Activated CD4-positive, alpha-beta T cell treated with anti-CD3 and anti-CD28 coated beads, Interleukin-2, amount 50 U/mL, for 1 hour (primary cell): ENCODE data around the gene STXBP3.
"Not testable (repeated sequence)": the region's sequence is repeated elsewhere in the genome, so short reads cannot be mapped to it uniquely, and the experiment has no call there.

ENCODE experiments used
- DNase-seq: peaks from one replicate; pipeline ENCODE4 v3.0.0-alpha.2; 2020

Gene STXBP3, protein sequence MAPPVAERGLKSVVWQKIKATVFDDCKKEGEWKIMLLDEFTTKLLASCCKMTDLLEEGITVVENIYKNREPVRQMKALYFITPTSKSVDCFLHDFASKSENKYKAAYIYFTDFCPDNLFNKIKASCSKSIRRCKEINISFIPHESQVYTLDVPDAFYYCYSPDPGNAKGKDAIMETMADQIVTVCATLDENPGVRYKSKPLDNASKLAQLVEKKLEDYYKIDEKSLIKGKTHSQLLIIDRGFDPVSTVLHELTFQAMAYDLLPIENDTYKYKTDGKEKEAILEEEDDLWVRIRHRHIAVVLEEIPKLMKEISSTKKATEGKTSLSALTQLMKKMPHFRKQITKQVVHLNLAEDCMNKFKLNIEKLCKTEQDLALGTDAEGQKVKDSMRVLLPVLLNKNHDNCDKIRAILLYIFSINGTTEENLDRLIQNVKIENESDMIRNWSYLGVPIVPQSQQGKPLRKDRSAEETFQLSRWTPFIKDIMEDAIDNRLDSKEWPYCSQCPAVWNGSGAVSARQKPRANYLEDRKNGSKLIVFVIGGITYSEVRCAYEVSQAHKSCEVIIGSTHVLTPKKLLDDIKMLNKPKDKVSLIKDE

DNA sequence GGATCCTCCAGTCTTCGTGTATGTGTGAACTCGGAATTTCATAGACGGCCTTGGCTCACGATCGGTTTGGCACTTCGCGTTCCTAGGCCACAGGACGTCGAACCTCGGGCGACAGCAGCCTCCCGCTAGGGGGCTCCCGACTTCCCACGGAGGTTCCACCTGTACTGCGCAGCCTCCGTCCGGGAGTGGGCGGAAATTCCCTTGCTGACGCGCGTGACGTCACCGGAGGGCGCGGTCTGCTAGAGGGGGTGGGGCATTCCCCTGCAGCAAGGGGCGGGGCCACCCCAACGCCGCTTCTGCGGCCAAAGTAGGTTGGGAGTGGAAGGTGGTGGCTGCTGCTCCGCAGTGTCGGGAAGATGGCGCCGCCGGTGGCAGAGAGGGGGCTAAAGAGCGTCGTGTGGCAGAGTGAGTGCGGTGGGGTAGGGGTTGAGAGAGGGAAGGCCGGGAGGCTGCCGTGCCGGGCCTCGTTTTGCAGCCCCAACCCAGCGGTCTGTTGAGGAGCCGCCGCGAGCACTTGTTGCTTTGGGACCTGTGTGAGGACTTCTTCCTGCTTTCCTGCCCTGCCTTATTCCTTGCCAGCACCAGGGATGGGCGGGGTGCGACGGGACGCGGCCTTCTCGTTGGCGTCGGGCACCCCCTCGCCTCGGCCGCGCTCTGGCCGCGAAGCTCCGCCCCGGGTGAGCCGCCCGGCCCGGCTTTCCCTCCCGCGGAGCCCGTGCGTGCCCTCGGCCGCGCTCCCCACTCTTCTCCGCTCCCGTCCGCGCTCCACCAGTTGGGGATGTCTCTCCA lies at the start of gene STXBP3:
Gene STXBP3, plus strand, starts transcription at position 293 of the 789 bp plus-strand sequence. Its CDS starts 64 bp downstream, at position 357.
- DNase-seq = peak; percentile 100

DNA sequence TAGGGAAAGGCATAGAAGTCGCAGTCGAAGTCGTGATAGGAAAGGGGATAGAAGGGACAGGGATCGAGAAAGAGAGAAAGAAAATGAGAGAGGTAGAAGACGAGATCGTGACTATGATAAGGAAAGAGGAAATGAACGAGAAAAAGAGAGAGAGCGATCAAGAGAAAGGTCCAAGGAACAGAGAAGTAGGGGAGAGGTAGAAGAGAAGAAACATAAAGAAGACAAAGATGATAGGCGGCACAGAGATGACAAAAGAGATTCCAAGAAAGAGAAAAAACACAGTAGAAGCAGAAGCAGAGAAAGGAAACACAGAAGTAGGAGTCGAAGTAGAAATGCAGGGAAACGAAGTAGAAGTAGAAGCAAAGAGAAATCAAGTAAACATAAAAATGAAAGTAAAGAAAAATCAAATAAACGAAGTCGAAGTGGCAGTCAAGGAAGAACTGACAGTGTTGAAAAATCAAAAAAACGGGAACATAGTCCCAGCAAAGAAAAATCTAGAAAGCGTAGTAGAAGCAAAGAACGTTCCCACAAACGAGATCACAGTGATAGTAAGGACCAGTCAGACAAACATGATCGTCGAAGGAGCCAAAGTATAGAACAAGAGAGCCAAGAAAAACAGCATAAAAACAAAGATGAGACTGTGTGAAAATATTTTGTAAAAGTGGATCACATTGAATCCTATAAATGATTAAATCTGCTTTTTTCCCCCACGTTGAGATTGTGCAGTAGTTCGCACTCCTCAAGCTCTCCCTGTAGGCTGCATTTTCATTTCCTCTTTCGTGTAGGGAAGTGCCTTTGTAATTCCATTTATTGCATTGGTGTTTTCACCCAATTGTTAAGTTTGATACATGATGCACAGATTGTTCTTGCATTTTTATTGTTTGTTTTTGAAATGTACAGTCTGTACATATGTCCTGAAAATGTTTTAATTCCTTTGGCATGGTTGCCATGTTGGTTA lies 46.8 kb upstream of the STXBP3 start:
- DNase-seq = no peak

DNA sequence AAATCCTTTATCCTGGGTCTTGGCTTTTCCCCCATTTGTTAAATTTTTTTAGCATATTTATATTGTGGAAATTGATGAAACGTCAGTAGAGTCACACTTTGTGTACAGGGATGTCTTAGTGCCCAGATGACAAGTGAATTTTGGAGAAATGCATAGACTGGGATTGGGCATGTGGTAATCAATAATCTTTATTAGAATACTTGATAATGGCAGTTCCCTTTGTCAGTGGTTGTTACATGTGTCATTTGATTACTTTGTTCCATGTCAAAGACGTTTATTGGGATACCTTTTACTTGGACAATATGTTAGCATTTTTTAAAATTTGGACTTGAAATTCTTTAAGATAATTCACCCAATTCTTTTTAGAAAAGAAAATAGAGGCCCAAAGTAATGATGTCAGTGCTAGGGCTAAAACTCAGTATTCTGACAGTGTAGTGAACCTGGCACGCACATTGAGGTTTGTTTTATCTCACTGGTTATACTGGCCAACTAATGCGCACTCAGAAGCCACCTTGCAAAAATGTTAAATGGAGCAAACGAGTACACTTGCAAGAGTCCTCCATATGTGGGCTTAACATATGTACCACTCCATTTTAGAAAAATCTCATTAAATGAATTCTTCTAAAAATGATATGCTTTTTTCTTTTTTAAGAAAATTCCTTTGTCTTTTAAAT lies 45.2 kb upstream of the STXBP3 start:
- DNase-seq = no peak

DNA sequence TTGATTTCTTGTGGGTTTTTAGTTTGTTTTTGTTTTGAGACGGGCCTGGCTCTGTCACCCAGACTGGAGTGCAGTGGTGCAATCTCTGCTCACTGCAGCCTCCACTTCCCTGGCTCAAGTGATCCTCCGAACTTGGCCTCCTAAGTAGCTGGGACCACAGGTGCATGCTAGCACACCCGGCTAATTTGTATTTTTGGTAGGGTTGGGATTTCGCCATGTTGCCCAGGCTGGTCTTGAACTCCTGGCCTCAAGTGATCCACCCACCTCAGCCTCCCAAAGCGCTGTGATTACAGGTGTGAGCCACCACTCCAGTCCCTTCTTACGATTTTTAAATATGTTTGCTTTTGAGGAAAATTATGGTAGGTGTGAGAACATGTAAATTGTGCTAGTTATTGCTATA lies 44.4 kb upstream of the STXBP3 start:
- DNase-seq = not testable (repeated sequence)

DNA sequence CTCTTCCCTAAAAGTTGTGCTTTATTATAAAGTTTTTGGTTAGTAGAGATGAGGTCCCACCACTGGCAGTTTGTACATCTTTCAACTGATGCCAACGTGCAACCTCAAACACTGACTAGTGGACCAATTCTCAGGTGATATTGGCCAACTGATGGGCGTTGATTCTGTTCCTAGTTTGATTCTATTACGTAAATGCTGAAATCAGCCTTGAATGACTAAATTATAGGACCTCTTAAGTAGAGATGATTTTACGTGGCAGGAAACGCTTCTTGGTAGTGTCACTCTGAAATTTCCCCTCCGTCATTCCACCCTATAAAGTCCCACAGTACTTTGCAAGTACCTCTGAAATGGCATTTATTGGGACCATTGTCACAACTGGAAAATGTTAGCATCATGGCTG lies 42.5 kb upstream of the STXBP3 start:
- no peak for DNase-seq

DNA sequence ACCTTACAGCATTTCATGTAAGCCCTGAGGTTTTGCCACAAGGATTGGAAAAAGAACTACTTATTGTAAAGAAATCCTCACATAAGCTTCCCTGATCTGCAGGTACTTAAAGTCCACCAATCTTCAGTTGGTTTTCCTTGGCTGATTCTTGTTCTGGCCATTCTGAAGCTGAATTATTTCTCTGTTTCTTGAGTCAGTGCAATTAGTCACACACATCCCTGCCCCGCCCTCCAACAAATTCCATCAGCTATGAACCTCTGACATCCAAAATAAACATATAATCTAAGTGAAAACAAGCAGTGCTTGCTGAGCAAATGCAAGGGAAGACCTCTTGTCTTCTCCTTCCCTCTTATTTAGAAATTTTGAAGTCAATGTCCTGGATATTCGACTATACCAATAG lies 42.0 kb upstream of the STXBP3 start:
- no peak for DNase-seq

DNA sequence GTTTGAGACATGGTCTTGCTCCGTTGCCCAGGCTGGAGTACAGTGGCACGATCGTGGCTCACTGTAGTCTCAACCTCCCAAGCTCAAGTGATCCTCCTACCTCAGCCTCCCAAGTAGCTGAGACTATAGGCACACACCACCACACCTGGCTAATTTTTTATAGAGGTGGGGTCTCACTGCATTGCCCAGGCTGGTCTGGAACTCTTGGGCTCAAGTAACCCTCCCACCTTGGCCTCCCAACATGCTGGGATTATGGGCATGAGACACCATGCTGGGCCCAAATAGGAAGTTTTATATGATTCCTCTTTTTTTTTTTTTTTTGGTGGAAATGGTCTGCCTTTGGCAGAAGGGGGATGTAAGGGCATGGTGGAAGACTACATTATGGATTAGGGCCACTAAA lies 39.8 kb upstream of the STXBP3 start:
- DNase-seq = no peak

DNA sequence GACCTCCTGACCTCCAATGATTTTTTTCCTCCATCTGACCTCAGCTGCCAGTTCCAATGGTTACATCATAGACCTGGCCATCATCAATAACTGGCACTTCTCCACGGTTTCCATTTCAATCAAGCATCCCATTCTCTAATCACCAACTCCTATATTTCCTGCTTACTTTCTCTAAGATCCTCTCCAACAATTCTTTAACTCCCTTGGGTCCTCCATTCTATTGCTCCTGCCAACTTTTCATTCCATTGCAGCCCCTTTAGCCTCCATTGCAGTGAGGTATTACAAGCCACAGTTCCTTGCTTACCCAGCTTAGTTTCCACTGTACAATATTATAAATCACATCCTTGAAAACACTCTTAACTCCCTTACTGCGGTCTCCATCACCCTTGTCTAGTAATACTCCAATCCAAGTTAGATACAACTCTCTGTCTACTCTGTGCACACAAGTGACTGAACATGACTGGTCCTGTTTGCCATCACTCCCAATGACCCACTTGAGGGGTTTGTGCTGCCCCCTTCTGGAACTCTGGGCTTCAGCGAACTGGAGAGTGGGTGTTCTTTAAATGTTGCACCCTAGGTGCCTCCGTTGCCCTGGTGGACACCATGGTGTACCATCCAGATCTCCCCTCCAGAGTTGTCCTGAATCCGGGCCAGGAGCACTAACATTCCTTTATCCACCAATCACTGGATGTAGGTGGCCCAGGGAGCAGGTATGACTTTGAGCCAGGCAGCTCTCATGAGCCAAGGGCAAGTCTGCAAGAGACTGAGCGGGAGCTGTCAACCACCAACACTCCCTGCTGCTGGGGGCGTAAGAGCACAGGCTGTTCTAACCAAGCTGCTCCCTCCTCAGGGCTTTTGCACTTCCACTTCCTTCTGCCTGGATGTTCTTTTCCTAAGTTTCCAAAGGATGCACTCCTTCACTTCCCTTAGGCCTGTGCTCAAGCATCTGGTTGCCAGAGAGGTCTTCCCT lies 37.5 kb upstream of the STXBP3 start:
- DNase-seq = peak; percentile 64

DNA sequence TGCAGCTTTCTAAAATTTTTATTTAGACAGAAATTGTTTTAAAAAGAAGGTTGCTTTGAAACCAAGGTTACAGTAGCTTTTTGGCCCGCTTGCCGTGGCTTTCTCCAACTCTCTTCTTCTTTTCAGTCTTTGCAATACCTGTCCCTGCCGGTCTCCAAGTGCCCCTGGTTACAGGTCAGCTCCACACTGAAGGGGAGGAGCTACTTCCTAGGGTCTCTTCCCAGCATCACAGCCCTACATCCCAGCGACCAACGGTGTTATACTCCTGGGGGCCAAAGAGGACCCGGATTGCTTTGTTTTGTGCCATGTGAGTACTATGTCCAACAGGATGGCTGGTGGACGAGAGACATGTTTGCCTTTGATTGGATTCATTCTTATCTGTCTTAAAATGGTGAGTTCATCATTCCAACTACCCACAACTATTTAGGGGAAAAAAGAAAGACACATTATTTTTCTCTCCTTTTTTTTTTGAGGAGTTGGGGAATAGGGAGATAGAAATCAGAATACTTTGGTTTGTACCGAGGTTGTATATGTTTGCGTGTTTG lies 33.8 kb upstream of the STXBP3 start, which contains the start of gene FNDC7:
Gene FNDC7, plus strand, starts transcription at position 303 of the 545 bp plus-strand sequence. Its CDS starts 26 bp downstream, at position 329.
- no peak for DNase-seq

DNA sequence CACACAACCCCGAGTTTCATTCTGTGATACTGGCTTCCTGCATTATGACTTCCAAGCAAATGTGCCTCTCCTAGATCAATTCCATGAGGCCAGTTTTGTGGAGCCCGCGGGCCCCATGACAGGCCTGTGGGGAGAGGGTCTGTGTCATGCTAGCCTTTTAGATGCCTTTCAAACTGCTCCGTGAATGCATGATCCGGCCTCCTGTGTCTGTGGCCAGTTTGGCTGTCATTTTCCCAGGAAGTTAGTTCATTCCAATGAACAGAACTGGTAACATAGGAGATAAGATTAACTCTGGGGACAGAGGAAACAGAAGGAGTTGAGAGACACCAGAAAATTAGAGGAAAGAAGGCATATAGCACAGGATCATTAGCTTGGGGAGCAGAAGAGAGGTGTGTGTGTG lies 30.5 kb upstream of the STXBP3 start:
- no peak for DNase-seq

DNA sequence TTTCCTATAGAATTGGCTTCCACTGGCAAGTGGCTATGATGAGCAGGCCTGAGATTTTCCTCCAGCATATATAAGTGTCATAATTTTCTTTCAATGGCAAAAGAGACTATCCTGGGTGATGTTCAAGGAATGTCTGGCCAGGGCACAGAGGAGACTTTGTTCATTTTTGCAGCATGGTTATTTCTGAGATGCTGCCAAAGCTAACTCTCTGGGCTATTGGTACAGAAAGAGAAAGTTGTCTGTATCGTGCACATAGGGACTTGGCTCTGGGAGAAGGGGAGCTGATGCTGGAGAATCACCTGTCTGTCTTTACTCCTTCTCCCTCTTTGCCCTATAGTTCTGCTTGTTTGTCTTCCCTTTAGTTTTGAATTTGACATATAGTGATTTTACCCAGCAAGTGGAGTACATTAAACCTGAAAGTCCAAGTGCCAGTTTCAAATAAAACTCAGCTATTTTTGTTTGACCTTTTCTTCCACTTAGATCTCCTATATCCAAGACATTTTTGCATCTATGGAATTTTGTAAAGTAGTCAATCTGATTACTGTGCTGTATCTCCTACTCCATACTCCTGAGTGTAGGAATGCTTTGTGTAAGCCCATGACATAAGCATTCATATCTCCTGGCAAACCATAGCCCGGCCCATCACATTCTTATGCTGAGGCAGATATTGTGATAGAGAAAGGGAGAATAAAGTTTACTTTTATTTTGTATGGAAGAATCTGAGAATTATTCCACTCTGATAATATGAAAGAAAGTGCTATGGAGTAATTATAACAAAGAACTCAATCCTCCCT lies 29.8 kb upstream of the STXBP3 start:
- DNase-seq = no peak

DNA sequence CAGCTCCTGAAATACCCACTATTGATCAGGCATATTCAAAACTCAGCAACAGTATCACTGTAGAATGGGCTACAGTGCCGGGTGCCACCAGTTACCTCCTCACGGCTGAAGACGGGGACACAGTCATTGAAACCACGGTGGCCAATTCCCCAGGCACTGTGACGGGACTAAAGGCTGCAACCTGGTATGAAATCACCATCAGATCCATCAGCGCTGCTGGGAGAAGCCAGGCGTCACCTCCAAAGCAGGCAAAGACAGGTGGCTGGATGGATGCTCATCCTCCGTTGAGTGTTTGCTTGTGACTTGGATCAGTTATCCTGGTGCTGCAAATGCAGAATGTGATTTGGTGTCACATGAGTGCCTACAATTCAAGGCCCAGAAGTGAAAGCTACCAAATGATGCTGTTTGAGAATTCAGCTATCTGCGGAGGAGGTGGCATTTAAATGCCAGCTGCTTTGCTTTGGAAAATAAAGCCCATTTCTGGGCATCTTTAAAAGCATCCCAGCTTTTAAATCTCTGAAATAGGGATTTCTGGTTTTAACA lies 28.6 kb upstream of the STXBP3 start:
- no peak for DNase-seq

DNA sequence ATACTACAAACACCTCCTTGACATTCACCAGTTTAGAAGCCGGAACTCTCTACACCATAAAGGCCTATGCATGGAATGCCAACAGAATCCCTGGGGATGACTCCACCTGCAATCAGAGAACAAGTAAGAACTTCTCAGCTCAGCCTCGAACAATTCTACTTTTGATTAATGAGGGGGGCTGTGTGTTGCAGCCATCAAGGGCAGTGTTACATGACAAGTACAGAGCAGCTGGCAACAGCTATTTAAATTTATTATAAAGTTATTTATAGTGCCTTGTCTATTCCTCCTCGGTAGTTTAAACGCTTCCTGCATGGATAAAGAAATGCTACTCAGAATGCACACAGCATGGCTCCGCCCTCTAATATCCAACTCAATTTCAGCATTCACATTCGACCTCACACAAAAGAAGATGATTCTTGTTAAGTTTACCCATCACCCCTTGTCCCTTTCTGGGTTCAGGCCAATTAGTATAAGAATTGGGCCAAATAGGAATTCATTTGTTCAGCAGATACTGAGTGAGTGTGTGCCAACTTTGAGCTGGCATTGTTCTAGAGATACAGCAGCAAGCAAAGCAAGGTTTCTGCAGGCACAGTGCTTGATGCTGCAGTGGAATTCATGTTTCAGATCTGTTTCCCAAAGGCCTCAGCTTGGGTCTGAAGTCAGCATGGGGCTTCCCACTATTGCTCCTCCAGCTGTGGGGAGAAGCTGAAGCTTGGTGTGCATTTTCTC lies 27.4 kb upstream of the STXBP3 start:
- no peak for DNase-seq

DNA sequence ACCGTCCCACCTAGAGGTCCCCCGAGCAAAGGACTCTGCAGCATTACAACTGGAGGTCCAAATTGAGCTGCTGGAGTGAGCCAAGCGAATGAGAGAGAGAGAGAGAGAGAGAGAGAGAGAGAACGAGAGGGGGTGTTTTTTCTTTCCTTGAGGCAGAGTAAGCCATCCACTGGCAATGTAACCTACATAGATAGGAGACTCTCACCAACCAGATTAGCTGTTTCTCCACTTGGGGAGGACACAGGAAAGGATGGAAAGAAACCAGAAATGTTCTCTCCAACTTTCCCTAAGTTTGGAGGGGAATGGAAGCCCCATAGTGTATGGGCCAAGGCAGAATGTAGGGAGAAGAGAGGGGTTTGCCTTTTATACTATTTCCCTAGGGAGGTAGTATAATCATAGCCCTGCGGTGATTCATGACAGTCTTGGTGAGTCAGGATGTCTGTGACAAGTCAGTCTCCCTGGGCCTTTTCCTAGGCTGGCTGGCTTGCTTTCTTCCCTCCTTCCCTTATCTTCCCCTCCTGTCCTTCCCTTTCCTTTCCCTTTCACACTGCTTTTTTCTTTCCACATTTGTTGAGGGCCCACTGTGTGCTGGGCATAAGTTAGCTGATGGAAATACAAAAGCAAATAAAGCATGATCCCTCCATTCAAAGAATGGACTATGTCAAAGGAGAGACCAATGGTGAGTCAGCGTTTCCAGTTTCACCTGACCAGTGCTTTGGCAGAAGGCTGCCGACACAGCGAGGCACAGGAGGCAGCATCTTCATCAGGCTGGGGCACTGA lies 26.6 kb upstream of the STXBP3 start:
- no peak for DNase-seq

DNA sequence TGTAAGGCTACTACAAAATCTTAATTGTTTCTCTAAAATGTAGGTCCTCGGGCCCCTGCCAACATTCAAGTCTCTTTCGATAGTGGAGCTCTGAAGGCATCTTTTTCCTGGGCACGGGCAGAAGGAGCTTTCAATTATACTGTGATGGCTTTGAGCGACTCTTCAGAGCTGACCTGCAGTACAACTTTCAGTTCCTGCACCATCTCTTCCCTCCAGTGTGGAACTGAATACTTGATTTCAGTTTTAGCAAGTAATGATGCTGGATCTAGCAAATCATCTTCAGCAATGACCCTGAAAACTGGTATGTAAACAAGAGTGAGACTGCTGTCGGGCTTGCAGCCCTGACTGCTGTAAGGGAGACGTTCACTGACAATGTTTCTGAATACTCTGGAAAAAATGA lies 24.2 kb upstream of the STXBP3 start:
- DNase-seq = no peak

DNA sequence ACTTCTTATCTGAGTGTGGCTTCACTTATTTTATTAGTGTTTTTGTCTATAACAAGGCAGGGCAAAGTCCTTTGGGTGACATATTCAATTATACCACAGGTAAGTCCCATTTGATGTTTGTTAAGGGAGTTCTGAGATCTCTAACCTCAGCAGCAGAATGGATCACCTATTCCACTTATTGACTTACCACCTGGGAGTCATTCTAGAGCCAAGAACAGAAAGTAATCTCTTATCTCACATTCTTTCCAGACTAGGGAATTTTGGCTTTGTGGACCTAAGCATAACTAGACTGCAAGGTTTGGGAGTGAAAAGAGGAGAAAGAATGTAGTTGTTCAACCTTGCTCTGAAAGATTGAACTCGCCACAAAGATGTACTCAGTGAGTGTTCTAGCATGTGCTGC lies 20.6 kb upstream of the STXBP3 start:
- no peak for DNase-seq

DNA sequence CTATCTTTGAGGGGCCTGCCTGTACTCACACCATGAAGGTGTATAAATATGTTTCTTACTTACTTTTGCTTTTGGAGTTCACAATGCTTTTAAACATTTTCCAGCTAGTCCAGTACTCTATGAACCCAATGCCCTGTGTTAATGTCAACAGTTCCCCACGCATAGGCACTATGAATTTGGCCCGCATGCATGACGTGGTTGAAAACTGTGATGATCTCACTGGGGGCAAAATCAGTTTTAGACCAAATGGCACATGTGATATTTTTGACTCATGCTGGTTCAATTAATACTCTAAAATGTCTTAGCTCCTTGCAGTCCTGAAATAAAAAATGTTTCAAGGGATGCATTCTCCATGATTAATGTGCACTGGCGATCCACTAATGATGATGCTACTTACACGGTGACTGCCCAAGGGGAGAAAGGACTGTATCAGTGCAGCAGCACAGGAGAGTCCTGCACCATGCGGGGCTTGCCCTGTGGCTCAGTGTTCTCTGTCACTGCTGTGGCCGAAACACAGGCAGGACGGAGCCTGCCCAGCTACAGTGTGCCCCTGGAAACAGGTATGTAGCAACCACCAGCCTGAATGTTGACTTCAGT lies 18.0 kb upstream of the STXBP3 start:
- DNase-seq = no peak
